ENCODE results near the gene SMG6.

GRCh38 chr17:2195729-2196128, 107.9 kb downstream of the SMG6 start:
- TF ChIP-seq RFX5 (IDR thresholded peaks at IDR 0.05; ENCODE audit: low read depth, low read length) (no peak), CTCF (conservative IDR thresholded peaks at IDR 0.05; ENCODE audit: low read depth, low read length) (no peak), RCOR1 (IDR thresholded peaks at IDR 0.05; ENCODE audit: insufficient replicate concordance, low read length) (no peak), POLR2A (IDR thresholded peaks at IDR 0.05; ENCODE audit: low read depth, low read length) (no peak), RAD21 (IDR thresholded peaks at IDR 0.05; ENCODE audit: low read length) (no peak), MXI1 (IDR thresholded peaks at IDR 0.05; ENCODE audit: borderline replicate concordance, low read depth, low read length) (no peak)
